ENCODE measurements around the gene TMEM204.

The TMEM204 gene

DNA sequence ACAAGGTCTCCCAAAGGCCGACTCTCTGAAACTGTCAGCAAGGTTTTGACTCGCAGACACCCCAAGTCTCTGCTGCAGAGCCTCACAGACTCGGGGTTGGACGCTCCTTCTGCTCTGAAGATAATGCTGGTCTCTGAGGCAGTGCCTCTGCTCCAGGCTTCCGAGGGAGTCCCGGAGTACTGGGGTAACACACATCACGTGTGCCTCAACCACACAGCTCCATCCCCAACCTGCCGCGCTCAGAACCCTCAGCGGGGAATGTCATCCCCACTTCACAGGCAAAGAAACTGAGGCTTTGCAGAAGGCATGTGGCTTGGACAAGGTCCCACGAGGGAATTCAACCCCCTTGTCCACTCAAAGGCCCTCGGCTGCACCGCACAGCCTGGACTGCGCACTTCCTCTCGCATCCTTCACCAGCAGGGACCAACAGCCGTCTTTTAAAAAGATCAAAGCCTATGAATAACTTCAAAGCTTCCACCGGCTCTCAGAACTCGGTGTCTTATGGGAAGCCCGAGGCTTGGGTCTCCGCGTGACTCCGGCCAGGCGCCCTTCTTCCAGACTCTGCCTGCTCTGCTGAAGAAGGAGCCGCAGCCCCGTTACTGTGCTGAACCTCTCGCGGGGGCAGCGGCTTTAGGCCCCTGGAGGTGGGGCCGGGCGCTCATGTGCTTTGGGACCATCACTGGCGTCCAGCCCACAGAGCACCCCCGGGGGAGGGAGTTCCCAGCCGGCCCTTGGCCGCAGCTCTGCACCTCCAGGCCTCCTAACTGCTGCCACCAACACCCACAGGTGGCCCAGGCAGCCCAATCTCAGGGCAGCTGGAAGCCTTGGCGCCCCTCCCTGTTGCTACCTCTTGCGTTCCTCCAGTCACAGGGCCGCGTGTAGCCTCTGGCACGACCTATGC is 2.2 kb downstream of the TMEM204 start:
- H3F3A ChIP-seq (ENCODE audit: control insufficient read depth, insufficient read depth): no peaks in the 10 kb centered on the region
- H3K9me3 ChIP-seq (ENCODE audit: control insufficient read depth, insufficient read depth, low read length): no peaks in the 10 kb centered on the region
- no peaks in the 10 kb centered on the region for H3K36me3 ChIP-seq (ENCODE audit: control insufficient read depth, low read length)
- H3K4me2 ChIP-seq (ENCODE audit: low read length): no peak overlapping the region
- H3K27me3 ChIP-seq (ENCODE audit: control insufficient read depth, low read length): no peaks in the 10 kb centered on the region
- TF ChIP-seq, protein P1, sequence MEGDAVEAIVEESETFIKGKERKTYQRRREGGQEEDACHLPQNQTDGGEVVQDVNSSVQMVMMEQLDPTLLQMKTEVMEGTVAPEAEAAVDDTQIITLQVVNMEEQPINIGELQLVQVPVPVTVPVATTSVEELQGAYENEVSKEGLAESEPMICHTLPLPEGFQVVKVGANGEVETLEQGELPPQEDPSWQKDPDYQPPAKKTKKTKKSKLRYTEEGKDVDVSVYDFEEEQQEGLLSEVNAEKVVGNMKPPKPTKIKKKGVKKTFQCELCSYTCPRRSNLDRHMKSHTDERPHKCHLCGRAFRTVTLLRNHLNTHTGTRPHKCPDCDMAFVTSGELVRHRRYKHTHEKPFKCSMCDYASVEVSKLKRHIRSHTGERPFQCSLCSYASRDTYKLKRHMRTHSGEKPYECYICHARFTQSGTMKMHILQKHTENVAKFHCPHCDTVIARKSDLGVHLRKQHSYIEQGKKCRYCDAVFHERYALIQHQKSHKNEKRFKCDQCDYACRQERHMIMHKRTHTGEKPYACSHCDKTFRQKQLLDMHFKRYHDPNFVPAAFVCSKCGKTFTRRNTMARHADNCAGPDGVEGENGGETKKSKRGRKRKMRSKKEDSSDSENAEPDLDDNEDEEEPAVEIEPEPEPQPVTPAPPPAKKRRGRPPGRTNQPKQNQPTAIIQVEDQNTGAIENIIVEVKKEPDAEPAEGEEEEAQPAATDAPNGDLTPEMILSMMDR (IDR thresholded peaks at IDR 0.05; ENCODE audit: low read depth, low read length, poor library complexity, severe bottlenecking): no peak
- no peak for TF ChIP-seq EZH2phosphoT487 (IDR thresholded peaks at IDR 0.05; ENCODE audit: borderline replicate concordance, low read length)
- H3K4me1 ChIP-seq (ENCODE audit: control insufficient read depth, low read length): peaks cover 4% of the 10 kb centered on the region; the same call in 1 of the 2 replicates
- no peak overlapping the region for H3K27ac ChIP-seq (ENCODE audit: low read depth, low read length)
- H3K9me2 ChIP-seq (replicated peaks; ENCODE audit: control insufficient read depth, low read length): no peaks in the 10 kb centered on the region
- H4K20me1 ChIP-seq (ENCODE audit: control insufficient read depth, insufficient read depth, low read depth, low read length): no peaks in the 10 kb centered on the region
- H3K79me2 ChIP-seq (ENCODE audit: control insufficient read depth, low read length): no peaks in the 10 kb centered on the region
- H3K4me3 ChIP-seq (ENCODE audit: low read length): no peak overlapping the region

DNA sequence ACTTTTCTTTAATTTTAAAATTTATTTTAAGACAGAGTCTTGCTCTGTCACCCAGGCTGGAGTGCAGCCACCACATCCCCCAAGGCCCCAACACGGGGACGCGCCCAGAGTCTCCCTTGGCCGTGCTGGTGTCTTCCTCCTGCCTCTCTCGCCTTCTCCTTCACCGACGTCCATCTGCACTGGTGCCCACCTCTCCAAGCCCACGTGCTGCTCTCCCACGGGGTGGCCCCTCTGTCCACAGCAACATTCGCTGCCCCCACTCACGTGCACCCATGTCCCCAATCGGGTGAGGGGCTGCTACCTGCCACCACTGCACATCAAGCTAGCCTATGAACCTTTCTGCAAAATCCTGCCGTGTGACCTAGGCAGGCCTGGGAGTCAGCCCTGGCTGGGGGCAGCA is 3.1 kb downstream of the TMEM204 start:
- no peak overlapping the region for H3K4me3 ChIP-seq (ENCODE audit: low read length)
- peaks cover 4% of the 10 kb centered on the region; the same call in 1 of the 2 replicates for H3K4me1 ChIP-seq (ENCODE audit: control insufficient read depth, low read length)
- H3K4me2 ChIP-seq (ENCODE audit: low read length): no peak overlapping the region
- H3K36me3 ChIP-seq (ENCODE audit: control insufficient read depth, low read length): no peaks in the 10 kb centered on the region
- no peaks in the 10 kb centered on the region for H3K9me2 ChIP-seq (replicated peaks; ENCODE audit: control insufficient read depth, low read length)
- no peak for TF ChIP-seq EZH2phosphoT487 (IDR thresholded peaks at IDR 0.05; ENCODE audit: borderline replicate concordance, low read length)
- TF ChIP-seq, protein P1 (IDR thresholded peaks at IDR 0.05; ENCODE audit: low read depth, low read length, poor library complexity, severe bottlenecking): no peak
- no peaks in the 10 kb centered on the region for H4K20me1 ChIP-seq (ENCODE audit: control insufficient read depth, insufficient read depth, low read depth, low read length)
- no peaks in the 10 kb centered on the region for H3K27me3 ChIP-seq (ENCODE audit: control insufficient read depth, low read length)
- H3K79me2 ChIP-seq (ENCODE audit: control insufficient read depth, low read length): no peaks in the 10 kb centered on the region
- no peaks in the 10 kb centered on the region for H3F3A ChIP-seq (ENCODE audit: control insufficient read depth, insufficient read depth)
- no peak overlapping the region for H3K27ac ChIP-seq (ENCODE audit: low read depth, low read length)
- no peaks in the 10 kb centered on the region for H3K9me3 ChIP-seq (ENCODE audit: control insufficient read depth, insufficient read depth, low read length)

DNA sequence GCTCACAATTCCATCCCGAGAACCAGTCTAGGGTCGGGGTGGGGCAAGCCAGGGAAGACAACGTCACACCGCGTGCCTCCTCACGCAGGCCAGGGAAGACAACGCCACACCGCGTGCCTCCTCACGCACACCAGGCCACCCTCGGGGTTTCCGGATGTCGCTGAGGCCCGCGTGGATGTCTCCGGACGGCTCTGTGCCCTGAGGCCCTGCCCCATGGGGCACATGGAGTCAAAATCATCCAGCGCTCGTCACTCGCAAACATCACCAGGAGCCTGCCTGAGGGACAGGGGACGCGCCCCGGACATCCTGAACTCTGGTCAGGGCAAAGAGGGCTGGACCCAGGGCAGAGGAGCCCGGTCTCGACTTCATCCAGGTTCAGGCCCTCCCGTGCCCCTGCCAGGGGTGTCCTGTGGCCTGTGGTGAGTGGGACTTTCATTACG is 3.7 kb downstream of the TMEM204 start:
- TF ChIP-seq EZH2phosphoT487 (IDR thresholded peaks at IDR 0.05; ENCODE audit: borderline replicate concordance, low read length): no peak
- TF ChIP-seq, protein P1 (IDR thresholded peaks at IDR 0.05; ENCODE audit: low read depth, low read length, poor library complexity, severe bottlenecking): no peak

More for the DNA sequence above, 3.7 kb downstream of the TMEM204 start:
- Histone ChIP-seq H3K9me3 (ENCODE audit: control insufficient read depth, insufficient read depth, low read length) (no peaks in the 10 kb centered on the region), H3K27ac (ENCODE audit: low read depth, low read length) (no peak overlapping the region), H3K4me3 (ENCODE audit: low read length) (no peak overlapping the region), H3K4me2 (ENCODE audit: low read length) (no peak overlapping the region), H3K79me2 (ENCODE audit: control insufficient read depth, low read length) (no peaks in the 10 kb centered on the region), H4K20me1 (ENCODE audit: control insufficient read depth, insufficient read depth, low read depth, low read length) (no peaks in the 10 kb centered on the region), H3K9me2 (replicated peaks; ENCODE audit: control insufficient read depth, low read length) (no peaks in the 10 kb centered on the region), H3K36me3 (ENCODE audit: control insufficient read depth, low read length) (no peaks in the 10 kb centered on the region), H3K27me3 (ENCODE audit: control insufficient read depth, low read length) (no peaks in the 10 kb centered on the region), H3K4me1 (ENCODE audit: control insufficient read depth, low read length) (peaks cover 4% of the 10 kb centered on the region; the same call in 1 of the 2 replicates), H3F3A (ENCODE audit: control insufficient read depth, insufficient read depth) (no peaks in the 10 kb centered on the region)
